NCI-H526 treated with DMSO at 0.1 percent for 48 hours (cell line): ENCODE results near the gene FAM240B.
A peak's percentile ranks its signal among the peaks of the same experiment; 100 is the strongest.

Experiments
- DNase-seq: peaks from one replicate; lab custom pipeline; 2025; lab: John Stamatoyannopoulos, UW

Gene FAM240B

GRCh38 chr9:38699337-38699736 is 20.6 kb downstream of the FAM240B start:
- DNase-seq, result no peak

DNA sequence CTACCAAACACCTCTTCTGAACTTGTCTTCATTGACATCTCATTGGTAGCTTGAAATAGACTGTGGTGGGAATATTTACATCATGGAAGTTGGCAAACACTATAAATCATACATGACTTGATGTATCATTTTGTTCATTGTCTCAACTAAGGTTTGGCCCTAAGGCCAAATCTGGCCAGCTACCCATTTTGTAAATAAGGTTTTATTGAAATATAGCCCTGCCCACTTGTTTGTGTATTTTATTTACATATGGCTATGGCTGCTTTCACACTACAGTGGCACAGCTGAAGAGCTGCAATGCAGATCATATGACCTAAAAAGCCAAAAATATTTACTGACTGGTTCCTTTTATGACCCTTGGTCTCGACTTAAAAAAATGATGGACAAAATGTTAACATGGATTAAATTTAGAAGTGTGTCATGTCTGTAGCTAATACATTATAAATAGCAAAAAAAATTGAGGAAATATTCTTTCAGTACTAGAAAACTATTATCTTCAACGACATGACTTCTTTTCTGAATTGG is 22.1 kb downstream of the FAM240B start:
- DNase-seq, result no peak

DNA sequence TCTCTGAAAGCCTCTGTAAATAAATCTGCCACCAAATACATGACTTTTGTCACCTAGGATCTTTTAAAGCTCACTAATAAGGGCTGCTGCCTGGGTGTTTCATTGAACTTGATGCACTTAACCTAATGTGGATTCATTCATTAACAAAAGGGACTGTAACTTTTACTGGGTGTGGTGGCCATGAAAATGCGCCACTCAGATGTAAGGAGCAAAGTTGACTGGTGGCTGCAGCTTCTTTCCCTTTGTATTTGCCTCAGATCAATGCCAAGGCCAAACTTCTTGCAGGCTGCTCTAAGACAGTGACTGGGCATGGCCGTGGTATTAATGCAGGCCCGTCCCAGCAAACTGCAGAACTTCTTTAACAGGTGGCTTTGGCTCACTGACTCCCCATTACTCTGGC is 22.9 kb downstream of the FAM240B start:
- DNase-seq, result no peak

GRCh38 chr9:38694676-38695075 is 25.3 kb downstream of the FAM240B start:
- no peak for DNase-seq

GRCh38 chr9:38692707-38693106 is 27.2 kb downstream of the FAM240B start:
- DNase-seq, result no peak

- DNase-seq, result no peak
These were observed 29.4 kb downstream of the FAM240B start for GRCh38 chr9:38690574-38690973.

DNA sequence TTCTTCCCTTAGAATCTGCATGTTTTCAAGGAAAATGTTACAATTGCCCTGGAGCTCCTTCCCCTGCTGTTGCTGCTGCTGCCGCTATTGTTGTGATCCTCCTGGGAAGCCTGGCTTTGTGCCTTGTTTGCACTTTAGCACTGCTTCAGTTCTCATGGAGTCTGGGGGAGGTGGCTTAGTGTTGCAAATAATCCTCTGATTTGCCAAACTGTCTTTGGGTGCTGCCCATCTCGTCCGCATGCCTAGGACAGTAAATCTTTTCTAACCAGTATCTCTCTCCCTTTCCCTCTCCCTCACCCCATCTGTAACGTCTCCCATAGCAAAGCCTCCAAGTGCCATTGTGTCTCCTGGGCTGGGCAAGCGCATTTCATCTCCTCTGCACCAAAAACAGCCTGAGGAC is 30.3 kb downstream of the FAM240B start:
- DNase-seq, result no peak

DNA sequence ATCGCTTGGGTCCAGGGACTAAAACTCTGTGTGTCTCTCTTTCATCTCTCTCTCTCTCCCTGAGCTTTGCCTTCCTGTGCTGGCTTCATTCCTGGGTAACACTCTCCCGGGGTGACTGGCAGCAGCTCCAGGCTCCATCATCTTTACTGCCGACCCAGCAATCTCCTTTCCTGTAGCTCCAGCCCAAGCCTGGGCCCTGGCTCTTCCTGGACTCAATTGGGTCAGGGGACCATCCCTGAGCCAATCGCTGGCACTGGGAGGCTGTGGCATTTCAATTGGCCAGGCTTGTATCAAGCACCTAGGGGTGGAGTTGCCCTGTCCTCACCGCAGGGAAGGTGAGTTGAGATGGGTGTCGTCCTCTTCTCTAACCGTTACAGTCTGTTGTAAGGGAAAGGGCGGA is 31.9 kb downstream of the FAM240B start:
- no peak for DNase-seq

DNA sequence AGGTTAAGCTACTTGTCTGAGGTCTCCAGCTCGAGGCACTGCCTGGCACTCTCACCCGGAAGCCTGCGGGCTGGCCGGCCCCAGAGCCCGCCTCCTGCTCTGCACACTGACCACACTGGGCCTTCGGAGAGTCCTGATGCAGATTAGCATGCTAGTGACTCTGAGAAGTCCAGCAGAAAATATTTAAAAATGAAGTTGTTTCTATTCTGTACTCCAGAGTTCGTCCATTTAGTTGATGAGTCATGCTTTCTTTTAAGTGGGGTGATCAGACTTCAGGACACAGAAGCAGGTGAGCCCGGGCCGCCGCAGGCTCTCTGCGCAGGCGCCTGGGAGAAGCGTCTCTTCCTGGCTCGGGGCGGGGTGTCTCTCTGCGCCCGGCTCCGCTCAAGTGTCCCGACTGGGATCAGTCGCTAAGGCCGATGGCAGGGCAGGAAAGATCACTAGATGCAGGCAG is 32.5 kb downstream of the FAM240B start:
- peak; percentile 33 for DNase-seq

DNA sequence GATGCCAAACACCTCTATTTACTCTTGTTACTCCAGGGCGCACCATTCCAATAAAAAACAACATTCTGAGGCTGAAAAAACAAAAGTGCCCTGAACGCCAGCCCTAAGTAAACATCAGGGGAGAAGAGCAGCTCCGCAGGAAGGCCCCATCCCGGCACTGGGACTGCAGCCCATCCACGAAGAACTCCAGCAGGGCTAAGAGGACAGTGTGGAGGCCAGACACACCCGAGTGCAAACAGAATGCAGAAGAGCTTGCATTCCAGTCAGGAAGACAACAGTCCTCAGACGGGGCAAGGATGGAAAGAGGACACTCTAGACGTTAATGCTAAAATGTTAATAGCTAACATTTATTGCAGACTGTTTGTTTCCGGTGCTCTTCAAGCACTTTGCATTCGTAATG is 33.0 kb downstream of the FAM240B start:
- no peak for DNase-seq

DNA sequence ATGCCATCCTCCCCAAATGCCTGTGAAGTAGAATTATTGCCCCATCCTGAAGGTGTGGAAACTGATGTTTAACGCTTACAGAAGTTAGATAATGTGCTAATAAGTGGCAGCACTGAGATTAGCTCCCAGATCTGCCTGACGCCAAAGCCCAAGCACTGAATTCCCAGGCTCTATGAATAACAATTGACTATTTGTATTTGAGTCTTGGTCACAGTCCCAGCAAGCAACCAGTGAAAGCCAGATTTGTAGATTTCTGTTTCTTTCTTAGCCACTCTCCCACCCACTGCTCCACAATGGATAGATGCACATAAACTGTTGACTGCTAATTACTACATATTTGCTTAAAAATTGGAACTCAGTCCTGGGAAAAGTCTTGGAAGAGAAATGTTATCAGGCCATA is 34.4 kb downstream of the FAM240B start:
- no peak for DNase-seq

- DNase-seq, result no peak
These were observed 36.6 kb downstream of the FAM240B start for GRCh38 chr9:38683336-38683735.

DNA sequence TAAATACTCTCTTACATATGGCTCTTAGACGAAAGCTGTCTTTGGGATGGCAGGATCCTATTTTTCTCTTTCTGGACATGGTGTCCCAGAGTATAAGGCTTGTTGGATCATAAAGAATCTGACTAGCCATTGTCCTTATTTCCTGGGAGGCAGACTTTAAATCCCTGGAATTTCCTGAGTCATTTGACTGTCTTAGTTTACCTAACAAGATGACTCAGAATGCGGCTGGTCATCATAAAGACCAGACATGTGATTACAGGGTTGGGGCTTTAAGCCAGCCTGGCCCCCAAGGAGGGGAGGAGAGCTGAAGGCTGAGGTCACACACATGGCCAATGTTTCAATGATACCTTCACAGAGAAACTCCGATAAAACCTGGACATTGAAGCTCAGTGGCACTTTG is 37.2 kb downstream of the FAM240B start:
- DNase-seq, result no peak

DNA sequence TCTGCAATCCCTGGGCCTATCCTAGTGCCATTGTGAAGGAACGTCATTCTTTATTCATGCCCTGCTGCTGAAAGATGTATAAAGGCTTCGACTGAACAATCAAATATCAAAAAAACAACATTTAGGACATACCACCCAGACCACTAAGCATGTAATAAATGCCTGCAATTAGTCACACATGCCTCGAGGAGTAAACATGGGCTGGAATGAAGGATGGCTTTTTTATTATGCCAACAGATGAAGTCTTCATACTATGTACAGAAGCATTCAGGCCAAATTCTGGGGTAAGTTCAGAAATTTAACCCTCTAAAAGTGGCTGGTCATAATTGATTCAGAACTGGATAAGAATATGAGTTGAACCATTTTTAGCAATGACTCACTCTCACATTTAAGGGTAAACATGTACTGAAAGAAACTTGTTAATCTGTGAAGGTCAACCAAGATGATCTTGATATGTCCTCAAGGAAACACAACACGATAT is 38.1 kb downstream of the FAM240B start:
- no peak for DNase-seq

DNA sequence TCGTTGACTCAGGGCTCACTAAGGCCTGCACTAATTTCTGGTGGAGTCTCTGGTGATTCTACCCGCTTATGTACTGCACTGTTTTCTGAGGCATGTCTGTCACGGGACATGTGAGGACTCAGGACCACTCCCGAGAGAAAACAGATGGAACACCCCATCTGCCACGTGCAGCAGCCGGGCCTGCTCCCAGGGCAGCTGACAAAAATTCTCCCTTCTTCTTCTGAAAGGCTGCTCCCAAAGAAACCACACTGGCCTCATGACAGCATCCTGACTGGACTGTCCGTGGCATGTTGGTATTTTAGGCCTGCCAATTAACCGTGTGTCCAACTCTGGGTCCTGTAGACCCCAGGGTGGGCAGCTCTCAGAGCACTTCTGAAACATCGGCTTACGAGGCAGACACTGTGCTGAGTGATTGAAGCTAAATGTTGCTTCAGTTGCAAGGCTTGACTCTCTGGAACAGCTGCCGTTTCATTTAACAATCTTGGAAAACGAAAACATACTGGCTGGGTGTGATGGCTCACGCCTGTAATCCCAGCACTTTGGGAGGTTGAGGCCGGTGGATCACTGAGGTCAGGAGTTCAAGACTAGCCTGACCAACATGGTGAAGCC is 39.0 kb downstream of the FAM240B start:
- DNase-seq, result no peak

DNA sequence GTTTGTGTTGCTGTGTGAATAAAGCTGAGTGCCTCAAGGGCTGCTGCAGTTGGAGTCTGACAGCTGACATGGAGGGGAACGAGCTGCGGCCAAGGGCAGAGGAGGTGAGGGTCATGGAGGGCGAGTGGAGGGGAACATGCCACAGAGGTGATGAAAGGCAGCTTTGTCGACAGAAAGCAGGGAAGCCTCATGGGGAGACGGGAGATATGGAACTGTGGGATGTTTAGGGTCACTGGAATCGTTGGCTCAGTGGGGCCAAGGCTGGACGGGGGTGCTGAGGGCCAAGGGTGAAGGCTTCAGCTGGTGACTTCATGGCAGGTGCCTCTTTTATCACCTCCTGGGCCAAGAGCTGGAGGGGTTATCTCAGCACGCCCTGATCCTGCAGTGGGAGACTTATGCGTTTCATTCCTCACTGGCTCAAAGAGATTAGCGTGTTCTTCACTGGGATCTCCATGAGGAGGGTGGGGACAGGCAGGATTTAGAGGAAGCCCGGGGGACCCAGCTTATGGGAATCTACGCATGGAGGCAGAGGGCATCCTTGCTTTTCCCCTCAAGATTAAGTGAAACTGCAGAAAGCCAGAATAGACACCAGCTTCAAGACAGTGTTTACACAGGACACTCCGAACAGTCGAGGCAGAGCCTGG is 42.2 kb downstream of the FAM240B start:
- DNase-seq, result no peak

DNA sequence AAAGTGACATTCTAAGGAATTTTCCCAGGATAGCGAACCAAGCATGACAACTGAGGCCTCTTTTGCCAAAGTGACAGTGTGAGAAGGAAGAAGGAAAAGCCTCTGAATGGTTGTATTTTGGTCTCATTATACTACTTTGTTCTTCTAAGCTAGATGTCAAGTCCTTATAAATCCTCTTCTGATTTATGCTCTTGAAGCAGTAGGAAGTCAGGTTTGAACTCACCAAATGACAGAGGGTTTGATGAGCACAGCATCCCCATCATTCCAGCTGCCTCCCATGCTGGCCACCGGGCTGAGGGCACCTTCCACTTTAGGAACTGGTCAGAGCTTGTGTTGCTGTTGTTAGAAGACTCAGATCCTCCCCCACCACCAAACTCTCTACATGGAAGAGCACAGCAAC is 44.1 kb downstream of the FAM240B start:
- no peak for DNase-seq

GRCh38 chr9:38675211-38675610 is 44.7 kb downstream of the FAM240B start:
- DNase-seq, result no peak

DNA sequence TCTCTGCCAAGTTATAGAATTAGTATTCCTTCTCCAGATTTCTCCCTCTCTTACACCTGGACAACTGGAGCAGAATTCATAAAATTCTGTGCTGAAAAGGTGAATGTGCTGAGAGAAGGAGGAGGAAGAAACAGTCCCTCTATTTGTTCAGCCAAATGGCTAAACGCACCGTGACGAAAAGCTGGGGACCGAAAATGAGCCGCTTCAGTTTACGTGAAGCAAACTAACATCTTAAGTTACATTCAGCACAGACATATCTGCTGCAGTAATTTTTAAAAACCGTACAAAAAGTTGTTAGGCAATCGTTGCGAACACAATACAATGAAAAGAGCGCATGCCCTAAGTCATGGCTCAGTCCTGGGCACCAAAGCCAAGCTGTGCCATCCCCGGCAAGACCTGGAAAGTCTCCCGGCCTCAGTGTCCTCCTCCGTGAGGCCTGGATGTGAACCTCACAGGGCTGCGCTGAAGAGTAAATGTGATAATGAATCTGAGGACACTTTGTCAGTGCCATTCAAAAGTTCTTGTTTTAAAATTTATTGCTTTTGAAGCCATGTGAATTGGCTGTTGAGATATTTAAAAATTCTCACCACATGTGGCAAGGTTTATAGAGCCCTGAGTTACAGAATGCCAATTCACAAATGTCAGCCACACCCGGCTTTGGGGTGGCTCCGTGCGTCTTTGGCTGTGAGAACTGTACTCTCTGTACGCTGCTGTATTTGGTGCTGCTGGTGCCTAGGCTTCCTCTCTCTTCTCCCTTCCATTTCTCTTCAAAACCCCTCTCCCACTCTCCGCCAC is 46.3 kb downstream of the FAM240B start:
- no peak for DNase-seq

DNA sequence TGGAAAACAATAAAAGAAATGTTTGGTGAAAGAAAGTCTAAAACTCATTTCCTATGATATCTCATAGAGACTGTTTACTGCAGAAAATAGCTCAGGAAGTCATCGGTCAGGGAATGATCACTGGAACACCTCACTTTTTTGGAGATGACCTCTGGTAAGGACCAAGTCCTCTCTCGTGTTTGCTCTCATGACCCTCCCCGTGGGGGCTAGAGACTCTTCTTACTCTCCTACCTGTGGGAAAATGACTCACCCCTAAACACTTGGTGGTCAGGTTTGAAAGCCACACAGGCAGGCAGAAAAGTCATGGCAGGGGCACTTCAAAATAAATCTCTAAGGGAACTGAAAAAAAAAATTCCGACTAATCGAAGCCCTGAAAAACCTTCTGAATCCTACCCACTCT is 48.2 kb downstream of the FAM240B start:
- DNase-seq, result no peak

GRCh38 chr9:38671372-38671731 is 48.6 kb downstream of the FAM240B start:
- DNase-seq, result no peak

GRCh38 chr9:38670542-38671371 is 49.2 kb downstream of the FAM240B start:
- DNase-seq, result no peak
